ENCODE results near the gene JAZF1.

The JAZF1 gene

GRCh38 chr7:27917774-27918314, 262.8 kb downstream of the JAZF1 start:
- no peak for TF ChIP-seq CTCF (IDR thresholded peaks at IDR 0.05; ENCODE audit: low read depth, low read length)
- H3K4me3 ChIP-seq (ENCODE audit: low read depth, low read length), result no peak overlapping the region

DNA sequence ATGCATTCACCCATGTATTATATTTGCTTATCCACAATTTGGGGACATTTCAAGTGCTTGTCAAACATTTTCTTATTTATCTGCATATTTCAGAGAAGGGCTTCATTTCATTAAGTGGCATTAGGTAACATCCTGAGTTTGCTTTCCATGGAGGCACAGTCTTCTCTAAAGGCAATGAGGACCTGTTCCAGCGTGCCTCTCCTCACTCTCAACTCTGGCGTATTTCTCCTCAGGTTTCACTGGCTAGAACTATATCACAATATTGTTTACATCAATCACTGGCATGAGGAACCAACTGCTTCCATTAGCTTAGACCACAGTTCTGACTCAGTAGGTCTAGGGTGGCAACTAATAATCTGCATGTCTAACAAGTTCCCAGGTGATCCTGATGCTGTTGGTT, 263.5 kb downstream of the JAZF1 start:
- no peak for TF ChIP-seq CTCF (IDR thresholded peaks at IDR 0.05; ENCODE audit: low read depth, low read length)
- no peak overlapping the region for H3K4me3 ChIP-seq (ENCODE audit: low read depth, low read length)

- TF ChIP-seq CTCF (IDR thresholded peaks at IDR 0.05; ENCODE audit: low read depth, low read length), result no peak
- no peak overlapping the region for H3K4me3 ChIP-seq (ENCODE audit: low read depth, low read length)
These were observed 264.2 kb downstream of the JAZF1 start for GRCh38 chr7:27916372-27916771.

DNA sequence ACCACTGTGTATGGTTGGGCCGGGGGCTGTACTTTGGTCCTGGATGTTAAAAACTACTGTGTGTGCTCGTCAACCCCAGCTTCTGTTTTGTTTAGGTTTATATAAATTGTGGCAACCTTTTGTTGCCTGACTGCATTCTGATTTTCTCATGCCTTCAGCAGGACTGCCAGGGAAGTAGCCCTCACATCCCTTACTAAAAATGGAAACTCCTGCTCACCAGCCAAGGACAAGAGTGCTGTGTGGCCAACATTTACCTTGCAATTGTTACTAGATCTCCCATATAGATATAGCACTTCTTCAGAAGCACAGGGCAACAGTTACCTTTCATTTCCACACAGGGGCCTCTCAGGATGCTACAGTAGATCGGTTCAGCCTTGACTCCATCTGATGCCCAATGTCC, 266.2 kb downstream of the JAZF1 start:
- no peak overlapping the region for H3K4me3 ChIP-seq (ENCODE audit: low read depth, low read length)
- TF ChIP-seq CTCF (IDR thresholded peaks at IDR 0.05; ENCODE audit: low read depth, low read length), result no peak

- no peak overlapping the region for H3K4me3 ChIP-seq (ENCODE audit: low read depth, low read length)
These were observed 267.8 kb downstream of the JAZF1 start for GRCh38 chr7:27912751-27913150.

GRCh38 chr7:27911920-27912319, 268.7 kb downstream of the JAZF1 start:
- H3K4me3 ChIP-seq (ENCODE audit: low read depth, low read length), result no peak overlapping the region
- TF ChIP-seq CTCF (IDR thresholded peaks at IDR 0.05; ENCODE audit: low read depth, low read length), result no peak

More at GRCh38 chr7:27912751-27913150, 267.8 kb downstream of the JAZF1 start:
- no peak for TF ChIP-seq CTCF (IDR thresholded peaks at IDR 0.05; ENCODE audit: low read depth, low read length)

- no peak overlapping the region for H3K4me3 ChIP-seq (ENCODE audit: low read depth, low read length)
- TF ChIP-seq CTCF (IDR thresholded peaks at IDR 0.05; ENCODE audit: low read depth, low read length), result no peak
These were observed 270.3 kb downstream of the JAZF1 start for GRCh38 chr7:27910326-27910725.
